K562 (cell line): ENCODE data around the gene RNF41.

Experiments
- ELF4 ChIP-seq: fragments of 450-650 bp; formaldehyde crosslinking; IDR thresholded peaks from 2 replicates; pipeline ENCODE4 v1.4.0; 2022; ENCODE audit warnings: missing genetic modification characterization
- EZH2 ChIP-seq: IDR thresholded peaks from 2 replicates; pipeline ENCODE4 v1.6.1; 2012; ENCODE audit warnings: low read depth, mild to moderate bottlenecking, inconsistent platforms, low read length, borderline replicate concordance
- FOXK2 ChIP-seq, 2 experiments: fragments of 450-650 bp; IDR thresholded peaks in 1 of 2; conservative IDR thresholded peaks in 1 of 2; 2 replicates each; pipeline ENCODE4 v1.6.1; 2016; ENCODE audit warnings: low read depth in 2 of 2, mild to moderate bottlenecking in 1 of 2
- MYNN ChIP-seq, 2 experiments: sonication (generic); formaldehyde crosslinking in 1 of 2; IDR thresholded peaks; 2 replicates each; pipeline versions ENCODE4 v1.5.0 to v1.6.1; 2016 to 2020; ENCODE audit warnings: antibody characterized with exemption in 1 of 2, missing genetic modification reagents in 1 of 2
- PCBP2 ChIP-seq: fragments of 200-400 bp; formaldehyde crosslinking; IDR thresholded peaks from 2 replicates; pipeline ENCODE4 v1.6.1; 2018; ENCODE audit warnings: low read length, low read depth, mild to moderate bottlenecking, moderate library complexity; ENCODE audit not compliant: poor library complexity, severe bottlenecking
- POLR2A ChIP-seq: fragments of 450-650 bp; conservative IDR thresholded peaks from 2 replicates; pipeline ENCODE4 v1.6.1; 2016
- POLR2AphosphoS2 ChIP-seq: IDR thresholded peaks from 2 replicates; pipeline ENCODE4 v1.6.1; 2012; ENCODE audit warnings: low read length, improper control_type of control experiment
- TAF9B ChIP-seq: fragments of 450-650 bp; IDR thresholded peaks from 2 replicates; pipeline ENCODE4 v1.6.1; 2018; ENCODE audit warnings: mild to moderate bottlenecking; ENCODE audit not compliant: partially characterized antibody
- ZNF184 ChIP-seq: sonication (generic); formaldehyde crosslinking; IDR thresholded peaks from 2 replicates; pipeline ENCODE4 v1.5.0; 2020; ENCODE audit warnings: missing genetic modification reagents
- TF ChIP-seq, protein P1 (sequence below): fragments of 250-450 bp; sonication (Bioruptor Pico); IDR thresholded peaks from 2 replicates; pipeline ENCODE4 v1.5.0; 2022; ENCODE audit warnings: mild to moderate bottlenecking
- TF ChIP-seq, protein P2 (sequence below), 3 experiments: IDR thresholded peaks in 2 of 3; conservative IDR thresholded peaks in 1 of 3; 2 replicates each; pipeline ENCODE4 v1.5.1; 2011 to 2012; ENCODE audit warnings: low read length in 3 of 3, mild to moderate bottlenecking in 3 of 3, control low read depth in 2 of 3, improper control_type of control experiment in 1 of 3, inconsistent platforms in 1 of 3, low read depth in 1 of 3, mixed read lengths in 1 of 3, moderate library complexity in 1 of 3; ENCODE audit not compliant: insufficient read depth in 2 of 3

DNA sequence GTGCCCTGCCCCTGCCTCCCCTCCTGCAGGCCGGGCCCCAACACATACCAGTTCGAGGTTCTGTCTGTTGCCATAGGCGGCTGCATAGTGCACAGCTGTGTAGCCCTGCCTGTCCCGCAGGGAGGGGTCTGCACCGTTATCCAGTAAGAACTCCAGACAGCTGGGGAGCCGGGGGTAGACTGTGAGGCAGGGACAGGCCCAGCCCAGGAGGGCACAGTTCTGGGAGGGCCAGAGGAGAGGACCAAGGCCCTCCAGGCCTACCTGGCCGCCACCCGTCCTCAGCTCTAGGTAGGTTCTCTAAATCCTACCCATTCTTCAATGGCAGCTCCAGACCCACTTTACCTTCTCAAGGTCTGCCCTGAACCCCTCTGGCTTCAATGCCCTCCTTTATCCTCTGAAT lies 27.0 kb upstream of the RNF41 start:
- TF ChIP-seq POLR2AphosphoS2 (no peak), FOXK2 (conservative IDR thresholded peaks at IDR 0.05 in 1 of 2, IDR thresholded peaks at IDR 0.05 in 1 of 2; ENCODE audit: low read depth in 2 of 2) (no peak), EZH2 (no peak), ELF4 (CRISPR knock-in tag) (no peak), TAF9B (no peak), ZNF184 (no peak), MYNN (IDR thresholded peaks at IDR 0.05) (no peak), MYNN (CRISPR knock-in tag; IDR thresholded peaks at IDR 0.05) (no peak), PCBP2 (no peak), POLR2A (no peak)
- TF ChIP-seq, protein P1, sequence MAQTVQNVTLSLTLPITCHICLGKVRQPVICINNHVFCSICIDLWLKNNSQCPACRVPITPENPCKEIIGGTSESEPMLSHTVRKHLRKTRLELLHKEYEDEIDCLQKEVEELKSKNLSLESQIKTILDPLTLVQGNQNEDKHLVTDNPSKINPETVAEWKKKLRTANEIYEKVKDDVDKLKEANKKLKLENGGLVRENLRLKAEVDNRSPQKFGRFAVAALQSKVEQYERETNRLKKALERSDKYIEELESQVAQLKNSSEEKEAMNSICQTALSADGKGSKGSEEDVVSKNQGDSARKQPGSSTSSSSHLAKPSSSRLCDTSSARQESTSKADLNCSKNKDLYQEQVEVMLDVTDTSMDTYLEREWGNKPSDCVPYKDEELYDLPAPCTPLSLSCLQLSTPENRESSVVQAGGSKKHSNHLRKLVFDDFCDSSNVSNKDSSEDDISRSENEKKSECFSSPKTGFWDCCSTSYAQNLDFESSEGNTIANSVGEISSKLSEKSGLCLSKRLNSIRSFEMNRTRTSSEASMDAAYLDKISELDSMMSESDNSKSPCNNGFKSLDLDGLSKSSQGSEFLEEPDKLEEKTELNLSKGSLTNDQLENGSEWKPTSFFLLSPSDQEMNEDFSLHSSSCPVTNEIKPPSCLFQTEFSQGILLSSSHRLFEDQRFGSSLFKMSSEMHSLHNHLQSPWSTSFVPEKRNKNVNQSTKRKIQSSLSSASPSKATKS (CRISPR knock-in tag), result no peak
- TF ChIP-seq, protein P2, sequence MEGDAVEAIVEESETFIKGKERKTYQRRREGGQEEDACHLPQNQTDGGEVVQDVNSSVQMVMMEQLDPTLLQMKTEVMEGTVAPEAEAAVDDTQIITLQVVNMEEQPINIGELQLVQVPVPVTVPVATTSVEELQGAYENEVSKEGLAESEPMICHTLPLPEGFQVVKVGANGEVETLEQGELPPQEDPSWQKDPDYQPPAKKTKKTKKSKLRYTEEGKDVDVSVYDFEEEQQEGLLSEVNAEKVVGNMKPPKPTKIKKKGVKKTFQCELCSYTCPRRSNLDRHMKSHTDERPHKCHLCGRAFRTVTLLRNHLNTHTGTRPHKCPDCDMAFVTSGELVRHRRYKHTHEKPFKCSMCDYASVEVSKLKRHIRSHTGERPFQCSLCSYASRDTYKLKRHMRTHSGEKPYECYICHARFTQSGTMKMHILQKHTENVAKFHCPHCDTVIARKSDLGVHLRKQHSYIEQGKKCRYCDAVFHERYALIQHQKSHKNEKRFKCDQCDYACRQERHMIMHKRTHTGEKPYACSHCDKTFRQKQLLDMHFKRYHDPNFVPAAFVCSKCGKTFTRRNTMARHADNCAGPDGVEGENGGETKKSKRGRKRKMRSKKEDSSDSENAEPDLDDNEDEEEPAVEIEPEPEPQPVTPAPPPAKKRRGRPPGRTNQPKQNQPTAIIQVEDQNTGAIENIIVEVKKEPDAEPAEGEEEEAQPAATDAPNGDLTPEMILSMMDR (IDR thresholded peaks at IDR 0.05 in 2 of 3, conservative IDR thresholded peaks at IDR 0.05 in 1 of 3; ENCODE audit: insufficient read depth in 2 of 3, low read depth in 1 of 3, low read length in 3 of 3), result no peak
